Tibial artery (tissue), 4 donors: Measurements from ENCODE around the gene LYRM2.

ENCODE experiments used
- DNase-seq, 2 donors: peaks; one replicate each; pipeline ENCODE4 v3.0.0-alpha.2; 2019
- H3K27ac ChIP-seq, 2 donors: fragments of 200-600 bp; sonication (generic) in 1 of 2; 1 replicate in 1 of 2; 2 replicates in 1 of 2; pipeline ENCODE4 v1.5.1; 2018 to 2019; ENCODE audit warnings: mild to moderate bottlenecking in 1 of 2
- H3K27me3 ChIP-seq, 2 donors: fragments of 200-600 bp; sonication (generic) in 1 of 2; one replicate each; pipeline versions ENCODE4 v1.5.1 to v1.6.0; 2016 to 2019
- H3K36me3 ChIP-seq, 3 donors: fragments of 200-600 bp; sonication (generic) in 2 of 3; one replicate each; pipeline ENCODE4 v1.5.1; 2016 to 2019; ENCODE audit warnings: mild to moderate bottlenecking in 2 of 3
- H3K4me1 ChIP-seq, 4 donors: fragments of 200-600 bp; sonication (generic) in 2 of 4; 1 replicate in 3 of 4; 2 replicates in 1 of 4; pipeline ENCODE4 v1.5.1; 2016 to 2019
- H3K4me3 ChIP-seq, 2 donors: fragments of 200-600 bp; sonication (generic) in 1 of 2; 1 replicate in 1 of 2; 2 replicates in 1 of 2; pipeline ENCODE4 v1.5.1; 2018 to 2019; ENCODE audit warnings: mild to moderate bottlenecking in 2 of 2
- H3K9me3 ChIP-seq, 3 donors: fragments of 200-600 bp; sonication (generic) in 1 of 3; one replicate each; pipeline ENCODE4 v1.5.1; 2016 to 2019
- intact Hi-C: fragments of 100-400 bp; cut with DNase I; formaldehyde crosslinking; loops from one replicate; pipeline ENCODE4 v1.15.0; 2023; ENCODE audit warnings: low total_unique reads
- TF ChIP-seq, protein P1 (sequence below), 2 experiments: fragments of 200-600 bp in 1 of 2; fragments of 450-650 bp in 1 of 2; IDR thresholded peaks; one replicate each; pipeline ENCODE4 v1.5.1; 2017 to 2019; ENCODE audit warnings: antibody characterized with exemption in 2 of 2, mild to moderate bottlenecking in 1 of 2, moderate library complexity in 1 of 2

Gene LYRM2, protein sequence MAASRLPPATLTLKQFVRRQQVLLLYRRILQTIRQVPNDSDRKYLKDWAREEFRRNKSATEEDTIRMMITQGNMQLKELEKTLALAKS

DNA sequence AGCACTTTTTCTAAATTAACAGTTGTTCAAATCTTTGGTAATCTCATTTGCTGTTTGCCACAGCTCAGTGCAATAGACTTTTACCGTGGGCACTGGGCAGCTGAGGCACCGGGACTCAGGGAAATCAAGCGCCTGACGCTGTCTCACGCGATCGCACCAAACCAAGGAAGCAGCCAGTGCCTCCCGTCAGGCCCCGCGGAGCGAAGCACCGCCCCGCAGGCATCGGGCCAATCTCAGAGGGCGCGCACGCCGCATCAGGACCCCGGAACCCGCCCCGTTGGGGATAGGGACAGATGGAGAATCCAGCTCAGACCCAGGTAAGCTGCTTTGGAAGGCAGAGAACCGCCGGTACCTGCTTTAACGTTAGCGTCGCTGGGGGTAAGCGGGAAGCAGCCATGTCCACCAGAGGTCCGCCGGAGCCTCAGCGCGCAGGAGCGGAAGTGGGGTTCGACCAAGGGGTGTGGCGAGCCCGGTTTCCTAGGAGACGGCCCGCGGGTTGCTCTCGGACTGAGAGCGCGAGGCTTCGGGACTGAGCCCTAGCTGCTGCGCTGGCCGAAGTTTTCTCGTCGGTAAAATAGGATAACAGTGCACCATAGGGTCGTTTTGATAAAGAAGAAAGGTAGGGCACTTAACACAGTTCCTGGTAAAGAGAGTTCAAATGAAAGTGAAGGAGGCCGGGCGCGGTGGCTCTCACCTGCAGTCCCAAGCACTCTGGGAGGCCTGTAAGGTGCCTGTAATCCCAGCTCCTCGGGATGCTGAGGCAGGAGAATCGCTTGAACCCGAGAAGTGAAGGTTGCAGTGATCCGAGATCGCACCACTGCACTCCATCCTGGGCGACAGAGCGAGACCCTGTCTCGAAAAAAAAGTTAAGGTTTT is at the start of gene LYRM2:
LYRM2 (minus strand) TSS at position 428 of the 876 bp plus-strand sequence; CDS start at position 397, 31 bp downstream.
- intact Hi-C loops, result no loop called here
- H3K9me3 ChIP-seq, result no peaks in the 10 kb centered on the region

DNA sequence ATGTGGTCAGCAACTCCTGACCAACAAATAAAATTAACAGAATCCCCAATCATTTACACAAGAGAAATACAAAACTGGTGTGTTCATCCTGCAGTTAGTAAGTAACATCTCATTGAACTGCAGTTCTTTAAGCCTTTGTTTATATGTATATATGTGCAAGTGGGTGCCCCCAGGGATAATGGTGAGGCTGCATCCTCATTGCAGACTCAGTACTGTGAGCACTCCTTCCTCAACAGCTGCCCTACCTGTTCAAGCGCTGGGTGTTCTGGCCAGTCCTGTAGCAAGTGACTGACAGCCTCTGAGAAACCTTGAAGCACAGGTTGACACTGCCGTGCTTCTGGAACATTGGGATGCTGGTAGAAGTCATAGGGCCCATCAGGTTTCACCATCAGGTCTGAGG is 49.8 kb upstream of the LYRM2 start:
- TF ChIP-seq, protein P1, sequence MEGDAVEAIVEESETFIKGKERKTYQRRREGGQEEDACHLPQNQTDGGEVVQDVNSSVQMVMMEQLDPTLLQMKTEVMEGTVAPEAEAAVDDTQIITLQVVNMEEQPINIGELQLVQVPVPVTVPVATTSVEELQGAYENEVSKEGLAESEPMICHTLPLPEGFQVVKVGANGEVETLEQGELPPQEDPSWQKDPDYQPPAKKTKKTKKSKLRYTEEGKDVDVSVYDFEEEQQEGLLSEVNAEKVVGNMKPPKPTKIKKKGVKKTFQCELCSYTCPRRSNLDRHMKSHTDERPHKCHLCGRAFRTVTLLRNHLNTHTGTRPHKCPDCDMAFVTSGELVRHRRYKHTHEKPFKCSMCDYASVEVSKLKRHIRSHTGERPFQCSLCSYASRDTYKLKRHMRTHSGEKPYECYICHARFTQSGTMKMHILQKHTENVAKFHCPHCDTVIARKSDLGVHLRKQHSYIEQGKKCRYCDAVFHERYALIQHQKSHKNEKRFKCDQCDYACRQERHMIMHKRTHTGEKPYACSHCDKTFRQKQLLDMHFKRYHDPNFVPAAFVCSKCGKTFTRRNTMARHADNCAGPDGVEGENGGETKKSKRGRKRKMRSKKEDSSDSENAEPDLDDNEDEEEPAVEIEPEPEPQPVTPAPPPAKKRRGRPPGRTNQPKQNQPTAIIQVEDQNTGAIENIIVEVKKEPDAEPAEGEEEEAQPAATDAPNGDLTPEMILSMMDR (IDR thresholded peaks at IDR 0.05), result no peak
- H3K4me1 ChIP-seq, result no peaks in the 10 kb centered on the region
- H3K4me3 ChIP-seq, result no peak overlapping the region
- intact Hi-C loops, result no loop called here
- H3K27ac ChIP-seq, result no peak overlapping the region
- no peak for DNase-seq
- H3K36me3 ChIP-seq, result peaks cover 82 to 97% (median 86%) of the 10 kb centered on the region in 3 donors
- no peaks in the 10 kb centered on the region for H3K9me3 ChIP-seq
- no peaks in the 10 kb centered on the region for H3K27me3 ChIP-seq

More for the DNA sequence above, at the start of gene LYRM2:
- Histone ChIP-seq H3K27ac (peak within 1 kb of the TSS; percentile 89 to 90), H3K4me3 (peak within 1 kb of the TSS; percentile 59 to 62), H3K36me3 (peaks cover 3 to 42% (median 8%) of the 10 kb centered on the region in 3 donors), H3K27me3 (no peaks in the 10 kb centered on the region), H3K4me1 (peaks cover 0 to 25% (median 8%) of the 10 kb centered on the region in 4 donors)
- TF ChIP-seq, protein P1 (IDR thresholded peaks at IDR 0.05), result peak; percentile 8 to 30
- peak; percentile 93 to 98 for DNase-seq

DNA sequence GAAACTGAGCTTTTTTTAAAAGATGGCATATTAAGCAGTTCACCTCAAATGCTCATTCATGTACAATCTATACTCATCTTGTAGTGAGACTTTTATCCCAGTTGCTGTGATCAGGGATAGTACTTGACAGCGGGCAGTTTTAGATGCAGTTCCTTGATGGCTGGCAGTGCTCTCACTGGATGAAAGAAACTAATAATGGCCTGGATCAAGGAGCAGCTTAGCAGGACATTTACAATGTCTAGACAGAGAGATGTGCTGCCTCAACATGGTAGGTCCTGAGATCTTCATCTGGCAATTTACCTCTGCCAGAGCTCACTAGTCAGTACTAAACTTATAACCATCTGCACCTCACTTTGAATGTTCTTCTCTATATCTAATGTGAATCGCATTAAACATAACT is 46.8 kb upstream of the LYRM2 start:
- intact Hi-C loops, result no loop called here
- DNase-seq, result no peak
- H3K27me3 ChIP-seq, result no peaks in the 10 kb centered on the region
- TF ChIP-seq, protein P1 (IDR thresholded peaks at IDR 0.05), result no peak
- H3K4me1 ChIP-seq, result no peaks in the 10 kb centered on the region
- no peak overlapping the region for H3K27ac ChIP-seq
- H3K4me3 ChIP-seq, result no peak overlapping the region
- peaks cover 78 to 98% (median 89%) of the 10 kb centered on the region in 3 donors for H3K36me3 ChIP-seq
- no peaks in the 10 kb centered on the region for H3K9me3 ChIP-seq

DNA sequence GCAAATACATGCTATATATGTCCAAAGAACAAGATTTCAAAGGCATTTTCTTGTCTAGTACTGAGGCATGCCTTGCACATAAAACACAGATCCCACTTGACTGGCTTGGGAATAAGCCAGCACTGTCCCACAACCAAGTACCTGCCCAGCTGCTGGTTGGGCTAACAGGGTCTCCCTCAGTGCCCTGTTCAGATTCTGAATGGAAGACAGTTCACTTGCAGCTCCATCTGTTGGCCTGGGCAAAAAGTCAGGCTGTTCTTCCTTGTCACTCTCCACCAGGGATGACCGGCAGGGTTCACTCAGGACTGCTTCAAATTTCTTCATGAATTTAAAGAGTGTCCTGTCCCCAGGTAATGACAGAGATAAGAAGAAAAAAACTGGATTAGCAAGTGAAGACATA is 44.4 kb upstream of the LYRM2 start:
- peaks cover 89 to 100% (median 91%) of the 10 kb centered on the region in 3 donors for H3K36me3 ChIP-seq
- H3K27ac ChIP-seq, result no peak overlapping the region
- TF ChIP-seq, protein P1 (IDR thresholded peaks at IDR 0.05), result no peak
- H3K4me3 ChIP-seq, result no peak overlapping the region
- no peaks in the 10 kb centered on the region for H3K27me3 ChIP-seq
- no peaks in the 10 kb centered on the region for H3K4me1 ChIP-seq
- H3K9me3 ChIP-seq, result no peaks in the 10 kb centered on the region
- intact Hi-C loops, result no loop called here
- no peak for DNase-seq

DNA sequence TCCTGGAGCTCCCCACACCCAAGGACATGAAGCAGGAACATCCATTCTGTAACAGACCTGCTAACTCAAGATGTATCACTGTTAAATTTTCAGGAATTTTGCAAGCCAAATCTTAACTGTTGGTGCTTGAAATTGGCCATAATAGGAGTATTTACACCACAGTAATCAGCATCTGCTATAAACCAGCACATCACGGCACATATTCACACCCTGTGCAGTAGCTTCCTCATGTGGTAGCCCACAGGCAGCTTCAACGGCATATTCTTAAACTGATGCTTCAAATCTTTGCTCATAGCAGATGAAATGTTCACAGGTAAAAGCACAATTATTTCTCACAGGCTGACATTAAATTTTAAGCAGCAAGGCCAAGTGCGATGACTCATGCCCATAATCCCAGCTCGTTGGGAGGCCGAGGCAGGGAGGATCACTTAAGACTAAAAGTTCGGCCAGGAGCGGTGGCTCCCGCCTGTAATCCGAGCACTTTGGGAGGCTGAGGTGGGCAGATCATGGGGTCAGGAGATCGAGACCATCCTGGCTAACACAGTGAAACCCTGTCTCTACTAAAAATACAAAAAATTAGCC is 43.5 kb upstream of the LYRM2 start:
- DNase-seq, result no peak
- no peaks in the 10 kb centered on the region for H3K27me3 ChIP-seq
- H3K36me3 ChIP-seq, result peaks cover 89 to 100% (median 91%) of the 10 kb centered on the region in 3 donors
- TF ChIP-seq, protein P1 (IDR thresholded peaks at IDR 0.05), result no peak
- no peak overlapping the region for H3K4me3 ChIP-seq
- no peaks in the 10 kb centered on the region for H3K9me3 ChIP-seq
- intact Hi-C loops, result no loop called here
- H3K4me1 ChIP-seq, result no peaks in the 10 kb centered on the region
- H3K27ac ChIP-seq, result no peak overlapping the region
